Activated T-helper 9 cell treated with anti-CD3 and anti-CD28 coated beads, Interleukin-2, amount 50 U/mL, for 16 hours (primary cell): ENCODE measurements around the gene TRIM27.
"Not testable (repeated sequence)": the region's sequence is repeated elsewhere in the genome, so short reads cannot be mapped to it uniquely, and the experiment has no call there.

ENCODE experiments used
- DNase-seq: peaks from one replicate; pipeline ENCODE4 v3.0.0-alpha.2; 2020; ENCODE audit warnings: low read depth

Gene TRIM27

GRCh38 chr6:28941684-28942448 is 18.1 kb upstream of the TRIM27 start:
- DNase-seq = no peak

- peak; percentile 50 for DNase-seq
Measured at GRCh38 chr6:28940858-28941683, 17.3 kb upstream of the TRIM27 start.

- DNase-seq = peak; percentile 23
Measured at GRCh38 chr6:28940294-28940857, 16.6 kb upstream of the TRIM27 start.

GRCh38 chr6:28933069-28933468 is 9.3 kb upstream of the TRIM27 start:
- DNase-seq = no peak

DNA sequence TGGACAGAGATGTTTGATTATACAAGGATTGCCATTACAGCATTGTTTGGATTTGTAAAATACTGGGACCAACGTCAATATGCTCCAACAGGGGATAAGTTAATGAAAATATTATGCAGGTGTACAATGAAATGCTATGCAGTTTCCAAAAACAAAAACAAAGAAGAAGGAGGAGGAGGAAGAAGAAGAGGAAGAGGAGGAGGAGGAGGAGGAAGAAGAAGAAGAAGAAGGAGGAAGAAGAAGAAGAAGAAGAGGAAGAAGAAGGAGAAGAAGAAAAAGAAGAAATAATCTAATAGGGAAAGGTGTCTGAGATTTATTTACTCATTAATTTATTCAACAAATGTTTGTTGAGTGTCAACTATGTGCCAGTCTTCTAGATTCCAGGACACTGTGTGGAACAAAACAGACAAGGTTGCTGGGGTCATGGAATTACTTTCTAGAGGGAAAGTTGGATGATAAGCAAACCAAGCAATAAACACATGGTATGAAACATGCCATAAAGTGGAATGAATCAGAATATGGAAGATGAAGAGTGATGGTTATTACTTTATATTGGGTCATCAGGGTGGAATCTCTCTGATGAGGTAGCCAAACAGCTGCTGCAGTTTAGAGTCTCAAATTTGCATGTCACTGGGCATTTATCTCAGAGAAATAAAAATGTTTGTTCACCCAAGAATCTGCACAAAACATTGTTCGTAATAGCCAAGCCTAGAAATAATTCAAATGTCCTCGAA is 6.3 kb upstream of the TRIM27 start:
- DNase-seq = no peak

- not testable (repeated sequence) for DNase-seq
Measured at GRCh38 chr6:28929339-28929738, 5.6 kb upstream of the TRIM27 start.

DNA sequence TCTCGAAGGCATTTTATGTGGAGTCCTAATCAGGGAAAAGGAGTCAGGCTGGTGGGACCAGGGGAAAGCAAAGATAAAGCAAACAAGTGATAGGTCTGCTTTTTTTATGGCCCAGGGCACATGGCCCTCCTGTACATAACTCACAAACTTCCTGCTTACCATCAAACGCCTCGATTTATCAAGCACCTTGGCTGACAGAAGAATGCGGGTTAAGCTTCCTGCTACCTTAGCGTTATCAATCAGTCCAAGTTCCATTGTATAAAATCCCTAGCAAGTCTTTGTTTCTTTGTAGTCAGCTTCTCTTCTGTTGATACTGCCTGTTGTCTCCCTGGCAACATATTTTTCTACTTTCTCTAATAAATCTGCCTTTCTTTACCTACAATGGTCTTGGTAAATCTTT is 4.1 kb upstream of the TRIM27 start:
- DNase-seq = no peak

GRCh38 chr6:28922821-28923317 is 916 bp downstream of the TRIM27 start:
- DNase-seq = peak; percentile 20

DNA sequence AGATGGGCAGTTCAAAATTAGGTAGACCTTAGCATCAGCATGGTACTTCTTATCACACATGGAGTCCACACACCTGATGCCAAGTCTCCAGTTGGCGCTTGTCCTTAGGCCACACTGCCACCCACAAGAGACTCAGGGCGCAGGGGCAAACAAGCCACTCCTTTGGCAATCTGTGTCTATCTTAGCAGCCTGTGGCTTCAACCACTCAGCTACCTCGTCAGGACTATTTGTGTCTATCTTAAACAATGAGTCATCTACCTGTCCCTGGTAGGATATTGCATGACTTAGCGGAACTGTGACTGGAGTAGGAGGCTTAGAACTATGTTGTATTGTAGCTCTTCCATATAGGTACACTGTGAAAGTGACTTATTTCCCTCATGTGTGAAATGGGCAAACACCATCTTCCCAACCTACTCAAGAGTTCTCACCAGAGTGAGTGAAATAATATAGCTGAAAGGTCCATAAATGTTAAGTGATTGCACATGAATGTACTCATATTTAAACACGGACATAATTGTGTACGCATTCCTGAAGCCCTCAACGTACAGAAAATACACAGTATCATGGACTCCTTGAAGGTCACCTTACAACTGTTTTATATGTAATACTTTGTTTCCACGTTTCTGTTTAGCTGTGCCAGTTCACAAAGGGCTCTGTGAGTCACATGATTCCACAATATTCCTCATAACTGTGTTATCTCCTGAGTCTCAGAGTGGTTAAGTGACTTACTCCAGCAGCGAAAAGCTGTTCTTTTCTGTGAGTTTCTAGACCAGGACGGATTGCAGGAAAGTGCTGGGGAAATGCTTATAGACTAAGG is 1.6 kb downstream of the TRIM27 start:
- DNase-seq = no peak

GRCh38 chr6:28920281-28920680 is 3.5 kb downstream of the TRIM27 start:
- no peak for DNase-seq

GRCh38 chr6:28914941-28915340 is 8.8 kb downstream of the TRIM27 start:
- DNase-seq = no peak

DNA sequence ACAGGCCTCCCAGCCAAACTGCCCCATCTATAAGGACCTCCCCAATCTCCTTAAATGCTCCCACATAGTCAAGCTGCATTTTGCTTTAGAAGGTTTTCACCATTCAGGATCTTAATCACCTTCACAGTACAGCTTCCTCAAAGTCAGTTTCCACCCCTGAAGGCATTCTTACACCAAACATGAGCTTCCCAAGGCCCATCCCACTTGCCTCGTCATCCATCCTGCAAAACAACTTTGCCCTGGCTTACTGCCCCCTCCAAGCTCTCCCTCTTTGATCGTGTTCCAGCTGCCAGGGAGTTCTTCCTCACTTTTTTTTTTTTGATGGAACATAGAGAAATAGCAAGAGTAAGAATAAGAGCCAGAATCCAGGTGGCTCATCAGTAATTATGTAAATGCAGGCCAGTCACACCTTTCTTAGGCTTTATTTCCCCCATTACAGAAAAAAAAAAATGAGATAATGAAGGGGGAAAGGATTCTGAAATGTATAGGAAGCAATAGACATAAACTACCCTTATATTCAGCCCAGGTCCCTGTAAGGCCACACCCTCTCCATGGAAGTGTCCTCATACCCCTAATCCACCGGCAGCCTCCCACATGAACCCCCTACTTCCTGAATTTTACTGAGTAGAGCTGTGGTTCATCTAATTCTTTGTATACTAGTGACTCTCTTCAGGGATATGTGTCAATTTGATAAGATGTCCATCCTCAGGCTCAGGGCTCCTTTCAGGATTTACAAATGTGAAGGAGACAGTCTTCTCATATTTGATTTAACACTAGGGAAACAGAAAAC is 12.7 kb downstream of the TRIM27 start:
- DNase-seq = no peak

DNA sequence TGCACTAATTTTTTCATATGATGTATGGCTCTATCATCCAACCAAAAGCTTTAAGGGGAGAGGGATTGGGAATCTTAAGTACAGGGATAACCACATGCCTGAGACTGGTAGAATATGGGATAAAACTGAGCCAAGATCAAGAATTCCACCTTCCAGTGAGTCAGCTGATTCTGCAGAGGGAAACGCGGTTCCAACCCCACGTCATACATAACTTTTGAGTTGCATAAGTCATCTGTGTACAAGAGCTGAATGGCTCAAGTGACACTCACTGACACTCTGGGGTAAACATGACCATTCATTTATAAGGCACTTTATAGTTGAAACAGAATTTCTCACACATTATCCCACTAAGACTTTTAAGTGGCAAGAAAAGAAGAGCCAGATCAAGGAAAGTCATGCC is 16.4 kb downstream of the TRIM27 start:
- no peak for DNase-seq

- DNase-seq = no peak
Measured at GRCh38 chr6:28906669-28907068, 17.1 kb downstream of the TRIM27 start.

GRCh38 chr6:28903686-28904085 is 20.1 kb downstream of the TRIM27 start:
- no peak for DNase-seq

DNA sequence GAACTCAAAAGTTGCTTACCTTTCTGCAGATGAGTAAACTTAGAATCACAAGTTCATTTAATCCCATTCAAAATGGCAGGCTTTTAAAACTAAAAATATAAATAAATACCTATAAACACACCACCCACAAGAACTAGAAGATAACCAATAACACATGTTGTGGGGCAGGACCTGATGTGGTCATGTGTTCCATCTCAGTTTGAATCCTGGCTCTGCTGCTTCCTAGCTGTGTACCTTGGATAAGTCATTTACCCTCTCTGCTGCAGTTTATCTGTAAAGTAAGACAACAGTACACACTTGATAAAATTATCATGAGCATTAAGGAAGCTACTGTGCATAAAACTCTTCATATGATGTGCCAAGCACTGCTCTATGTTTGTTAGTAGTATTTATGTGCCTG is 22.0 kb downstream of the TRIM27 start:
- DNase-seq = no peak

DNA sequence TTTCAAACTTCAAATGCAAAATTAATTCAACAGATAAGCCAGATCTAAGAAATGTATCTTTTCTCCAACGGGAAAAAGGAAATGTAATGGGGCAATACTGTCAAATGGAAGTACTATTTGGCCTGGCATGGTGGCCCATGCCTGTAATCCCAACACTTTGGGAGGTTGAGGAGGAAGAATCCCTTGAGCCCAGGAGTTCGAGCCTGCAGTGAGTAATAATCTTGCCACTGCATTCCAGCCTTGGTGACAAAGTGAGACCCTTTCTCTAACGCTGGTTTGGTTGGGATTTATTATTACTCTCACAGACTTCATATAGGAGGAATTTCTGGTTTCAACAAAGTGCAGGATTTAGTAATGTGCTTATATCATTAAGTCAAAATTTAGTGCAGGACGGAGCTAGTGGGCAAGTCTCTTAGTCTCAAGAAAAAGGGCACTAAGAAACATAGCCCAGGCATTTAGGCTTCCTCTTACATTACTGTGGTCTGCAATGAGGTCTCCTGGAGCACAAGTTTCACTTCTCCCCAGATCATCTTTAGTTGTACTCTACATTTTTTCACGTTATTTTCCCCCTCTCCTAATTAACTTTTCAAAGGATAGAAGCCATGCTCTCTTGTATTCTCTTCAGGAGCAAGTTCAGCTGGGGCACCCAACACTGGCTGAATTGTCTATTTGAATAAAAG is 23.1 kb downstream of the TRIM27 start:
- DNase-seq = no peak

- no peak for DNase-seq
Measured at GRCh38 chr6:28898710-28898965, 25.1 kb downstream of the TRIM27 start.

DNA sequence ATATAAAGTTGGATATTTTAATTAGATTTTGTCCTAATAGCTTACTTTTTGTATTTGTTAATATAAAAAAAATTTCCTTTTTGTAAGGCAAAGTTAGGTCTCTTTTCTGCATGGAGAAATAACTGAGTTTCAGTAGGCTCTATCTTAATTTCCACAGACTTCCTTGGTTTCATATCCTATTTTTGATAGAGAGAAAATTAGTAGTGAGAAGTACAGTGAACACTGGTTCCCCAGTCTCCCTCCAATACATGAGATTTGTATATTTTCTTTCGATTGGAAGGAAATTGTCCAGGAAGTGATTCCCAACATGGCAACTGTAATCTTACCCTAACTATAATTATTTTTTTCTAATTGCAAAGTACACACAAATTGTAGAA is 26.4 kb downstream of the TRIM27 start:
- no peak for DNase-seq
